ENCODE data around the gene WFIKKN2. TPM values are rescaled to one million over a fixed set of nuclear protein-coding genes. Genes with fewer than 3 reads are reported as not detected.

Gene WFIKKN2
- total and polyA plus RNA-seq, 2 of the 8 experiments (the other 6 are each of a cell fraction or from before 2014, with no cell fraction given), result 0.07 to 0.30 TPM

DNA sequence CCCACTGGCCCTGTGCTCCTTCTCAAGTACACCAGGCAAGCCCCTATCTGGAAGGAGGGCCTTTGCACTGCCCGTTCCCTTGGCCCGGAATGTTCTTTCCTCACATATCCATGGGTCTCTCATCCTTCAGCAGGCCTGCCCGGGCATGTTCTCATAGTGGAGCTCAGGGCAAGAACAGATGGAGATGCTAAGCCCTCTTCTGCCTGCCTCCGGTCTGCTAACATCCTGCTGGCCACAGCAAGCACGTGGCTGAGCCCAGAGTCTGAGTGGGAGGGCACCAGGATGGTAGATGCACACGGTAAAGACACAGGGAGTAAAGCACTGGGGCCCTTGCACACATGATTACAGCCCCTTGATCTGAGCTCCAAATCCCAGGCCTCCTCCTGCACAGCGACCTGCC lies 48.3 kb upstream of the WFIKKN2 start:
- Histone ChIP-seq H3K23ac (ENCODE audit: insufficient read length) (no peak overlapping the region), H3K79me2 (ENCODE audit: control insufficient read depth in 1 of 2, insufficient read depth in 2 of 2, low read length in 2 of 2) (no peaks in the 10 kb centered on the region), H2BK5ac (ENCODE audit: low read depth, low read length) (peak overlapping the region; percentile 69), H3K36me3 (ENCODE audit: control insufficient read depth in 2 of 4, insufficient read depth in 4 of 4, low read length in 3 of 4) (no peaks in the 10 kb centered on the region), H4K20me1 (replicated peaks in 1 of 2; ENCODE audit: control insufficient read depth in 1 of 2, insufficient read depth in 2 of 2, low read length in 2 of 2) (no peaks in the 10 kb centered on the region), H3K18ac (ENCODE audit: extremely low read depth, low read length) (peak overlapping the region; percentile 64; the same call in 1 of the 2 replicates), H3K4ac (replicated peaks; ENCODE audit: insufficient read length, low read depth, low read length) (peak overlapping the region; percentile 58), H2BK15ac (ENCODE audit: low read length) (no peak overlapping the region), H3K27me3 (replicated peaks in 1 of 4; ENCODE audit: control insufficient read depth in 3 of 4, extremely low read depth in 1 of 4, insufficient read depth in 3 of 4, low read length in 3 of 4) (no peaks in the 10 kb centered on the region), H2AFZ (ENCODE audit: low read length) (peak overlapping the region; percentile 89; the same call in 1 of the 2 replicates), H3K23me2 (ENCODE audit: low read depth, low read length) (no peaks in the 10 kb centered on the region), H3K9ac (replicated peaks in 1 of 4; ENCODE audit: extremely low read depth in 1 of 4, low read depth in 3 of 4, low read length in 3 of 4) (no peak overlapping the region), H3K14ac (ENCODE audit: insufficient read length) (no peak overlapping the region), H2BK20ac (ENCODE audit: low read length) (no peak overlapping the region), H4K91ac (replicated peaks; ENCODE audit: insufficient read length, low read length) (peak overlapping the region; percentile 4), H3K27ac (ENCODE audit: low read depth, low read length) (no peak overlapping the region; the same call in 1 of the 2 replicates), H3K4me2 (ENCODE audit: insufficient read depth in 1 of 2, low read depth in 2 of 2, low read length in 2 of 2) (no peak overlapping the region), H3K4me3 (ENCODE audit: extremely low read depth in 1 of 4, insufficient read depth in 2 of 4, low read depth in 3 of 4, low read length in 4 of 4) (no peak overlapping the region), H2BK120ac (replicated peaks; ENCODE audit: low read depth, low read length) (no peak overlapping the region), H3K79me1 (ENCODE audit: low read depth, low read length) (no peaks in the 10 kb centered on the region), H4K8ac (ENCODE audit: extremely low read depth, insufficient read depth, low read length) (no peak overlapping the region), H4K5ac (ENCODE audit: insufficient read length, low read depth, low read length) (no peak overlapping the region), H3K56ac (replicated peaks; ENCODE audit: insufficient read length, low read depth, low read length) (no peak overlapping the region), H3K4me1 (replicated peaks in 1 of 4; ENCODE audit: control insufficient read depth in 3 of 4, insufficient read depth in 4 of 4, low read length in 3 of 4) (peaks cover 0 to 3% (median 0%) of the 10 kb centered on the region in 4 experiments; a peak in 2 of 7 replicates), H2AK5ac (ENCODE audit: low read depth, low read length) (no peak overlapping the region), H3K9me3 (ENCODE audit: insufficient read depth in 2 of 2, low read depth in 1 of 2, low read length in 1 of 2) (no peaks in the 10 kb centered on the region), H2BK12ac (ENCODE audit: low read depth, low read length) (no peak overlapping the region)
- CTCF ChIA-PET (ENCODE audit: partially characterized antibody), result interaction anchor here (0.5 to 7.1 kb wide), 16 partner anchors 11 to 238 kb away, joined by 3 to 223 read pairs (median 4); no protein-coding TSS in a partner anchor
- POLR2A ChIA-PET (ENCODE audit: partially characterized antibody), result interaction anchor here (1.3 to 1.6 kb wide), 2 partner anchors 48 to 62 kb away, joined by 3 read pairs; no protein-coding TSS in a partner anchor
- FAIRE-seq (no peak), DNase-seq (ENCODE audit: low read depth in 1 of 2, low spot score in 2 of 2) (no peak)
- 89% methylated on average over 7 of the region's 7 CpGs; no CpG with 5 or more reads in 1 of the 2 experiments for WGBS, 2 experiments (ENCODE audit: extremely low coverage in 1 of 2, insufficient coverage in 1 of 2, insufficient read length in 1 of 2, insufficient replicate concordance in 2 of 2, low coverage in 1 of 2, low lambda C conversion rate in 2 of 2, missing lambda C conversion rate in 1 of 2)
- TF ChIP-seq TAF7 (optimal IDR thresholded peaks at IDR 0.05; ENCODE audit: borderline replicate concordance, low read depth, low read length) (no peak), TCF12 (IDR thresholded peaks at IDR 0.05; ENCODE audit: low read depth, low read length) (no peak), POU5F1 (IDR thresholded peaks at IDR 0.05; ENCODE audit: low read depth, low read length) (no peak), TBP (IDR thresholded peaks at IDR 0.05; ENCODE audit: low read depth, low read length) (no peak), CTBP2 (IDR thresholded peaks at IDR 0.05; ENCODE audit: borderline replicate concordance, insufficient read depth, insufficient read length, low read length) (no peak), SIN3A (conservative IDR thresholded peaks at IDR 0.05 in 1 of 2, IDR thresholded peaks at IDR 0.05 in 1 of 2; ENCODE audit: low read depth in 1 of 2, low read length in 2 of 2) (no peak), PHF8 (conservative IDR thresholded peaks at IDR 0.05; ENCODE audit: low read depth, low read length) (no peak)
- TF ChIP-seq, protein P1, sequence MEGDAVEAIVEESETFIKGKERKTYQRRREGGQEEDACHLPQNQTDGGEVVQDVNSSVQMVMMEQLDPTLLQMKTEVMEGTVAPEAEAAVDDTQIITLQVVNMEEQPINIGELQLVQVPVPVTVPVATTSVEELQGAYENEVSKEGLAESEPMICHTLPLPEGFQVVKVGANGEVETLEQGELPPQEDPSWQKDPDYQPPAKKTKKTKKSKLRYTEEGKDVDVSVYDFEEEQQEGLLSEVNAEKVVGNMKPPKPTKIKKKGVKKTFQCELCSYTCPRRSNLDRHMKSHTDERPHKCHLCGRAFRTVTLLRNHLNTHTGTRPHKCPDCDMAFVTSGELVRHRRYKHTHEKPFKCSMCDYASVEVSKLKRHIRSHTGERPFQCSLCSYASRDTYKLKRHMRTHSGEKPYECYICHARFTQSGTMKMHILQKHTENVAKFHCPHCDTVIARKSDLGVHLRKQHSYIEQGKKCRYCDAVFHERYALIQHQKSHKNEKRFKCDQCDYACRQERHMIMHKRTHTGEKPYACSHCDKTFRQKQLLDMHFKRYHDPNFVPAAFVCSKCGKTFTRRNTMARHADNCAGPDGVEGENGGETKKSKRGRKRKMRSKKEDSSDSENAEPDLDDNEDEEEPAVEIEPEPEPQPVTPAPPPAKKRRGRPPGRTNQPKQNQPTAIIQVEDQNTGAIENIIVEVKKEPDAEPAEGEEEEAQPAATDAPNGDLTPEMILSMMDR (IDR thresholded peaks at IDR 0.05; ENCODE audit: control extremely low read depth in 1 of 3, insufficient read depth in 1 of 3, low read depth in 1 of 3, low read length in 3 of 3), result no peak
- TF ChIP-seq, protein P2, sequence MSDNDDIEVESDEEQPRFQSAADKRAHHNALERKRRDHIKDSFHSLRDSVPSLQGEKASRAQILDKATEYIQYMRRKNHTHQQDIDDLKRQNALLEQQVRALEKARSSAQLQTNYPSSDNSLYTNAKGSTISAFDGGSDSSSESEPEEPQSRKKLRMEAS (IDR thresholded peaks at IDR 0.05), result no peak

Measured in H1 (cell line).